Stimulated activated CD8-positive, alpha-beta memory T cell treated with anti-CD3 and anti-CD28 coated beads, Interleukin-15, amount 100 ng/mL, for 1 hour (primary cell): ENCODE results near the gene ANKRD13B.
A peak's percentile ranks its signal among the peaks of the same experiment; 100 is the strongest.

Experiments used
- DNase-seq: peaks from one replicate; pipeline ENCODE4 v3.0.0-alpha.2; 2020; ENCODE audit warnings: low read depth

ANKRD13B gene

DNA sequence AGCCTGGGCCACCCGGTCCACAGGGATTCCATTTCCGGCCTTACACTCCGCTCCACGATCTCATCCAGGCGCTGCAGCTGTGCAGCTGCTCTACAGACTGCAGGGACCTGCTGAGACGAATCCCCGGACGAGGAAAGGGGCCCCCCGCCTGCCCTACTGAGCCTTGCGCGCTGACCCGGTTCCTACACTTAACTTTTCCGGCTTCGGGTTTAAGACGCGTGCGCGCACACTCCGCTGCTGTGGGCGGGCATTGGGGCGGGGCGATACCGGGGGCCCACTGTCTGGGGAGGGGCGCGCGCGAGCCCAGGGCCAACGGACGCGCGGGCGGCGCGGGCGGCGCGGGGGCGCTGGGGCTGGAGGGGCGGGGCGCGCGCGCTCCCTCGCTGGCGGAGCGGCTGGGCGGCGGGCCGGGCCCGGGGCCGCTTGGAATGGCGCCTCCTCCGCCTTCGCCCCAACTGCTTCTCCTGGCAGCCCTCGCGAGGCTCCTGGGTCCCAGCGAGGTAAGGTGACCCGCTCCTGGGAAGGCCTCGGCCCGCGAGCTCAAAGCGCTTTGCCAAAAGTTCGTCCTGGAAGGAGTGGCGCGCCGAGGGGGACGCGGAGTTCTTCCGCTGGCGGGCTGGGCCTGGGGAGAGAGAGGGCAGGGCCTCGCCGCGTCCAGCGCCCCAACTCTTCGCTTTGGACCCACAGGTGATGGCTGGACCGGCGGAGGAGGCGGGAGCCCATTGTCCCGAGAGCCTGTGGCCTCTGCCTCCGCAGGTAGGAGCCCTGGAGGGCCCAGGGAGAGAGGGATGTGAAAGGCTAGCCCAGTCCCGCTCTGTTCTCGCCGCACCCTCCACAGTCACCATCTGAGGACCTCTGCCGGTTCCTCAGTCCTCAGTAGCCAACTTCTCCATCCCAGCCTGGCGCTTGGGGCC lies 24.3 kb upstream of the ANKRD13B start, which contains the start of gene TP53I13:
Gene TP53I13, plus strand, starts transcription at position 371 of the 914 bp plus-strand sequence. Its CDS starts 58 bp downstream, at position 429.
- DNase-seq: peak; percentile 87

DNA sequence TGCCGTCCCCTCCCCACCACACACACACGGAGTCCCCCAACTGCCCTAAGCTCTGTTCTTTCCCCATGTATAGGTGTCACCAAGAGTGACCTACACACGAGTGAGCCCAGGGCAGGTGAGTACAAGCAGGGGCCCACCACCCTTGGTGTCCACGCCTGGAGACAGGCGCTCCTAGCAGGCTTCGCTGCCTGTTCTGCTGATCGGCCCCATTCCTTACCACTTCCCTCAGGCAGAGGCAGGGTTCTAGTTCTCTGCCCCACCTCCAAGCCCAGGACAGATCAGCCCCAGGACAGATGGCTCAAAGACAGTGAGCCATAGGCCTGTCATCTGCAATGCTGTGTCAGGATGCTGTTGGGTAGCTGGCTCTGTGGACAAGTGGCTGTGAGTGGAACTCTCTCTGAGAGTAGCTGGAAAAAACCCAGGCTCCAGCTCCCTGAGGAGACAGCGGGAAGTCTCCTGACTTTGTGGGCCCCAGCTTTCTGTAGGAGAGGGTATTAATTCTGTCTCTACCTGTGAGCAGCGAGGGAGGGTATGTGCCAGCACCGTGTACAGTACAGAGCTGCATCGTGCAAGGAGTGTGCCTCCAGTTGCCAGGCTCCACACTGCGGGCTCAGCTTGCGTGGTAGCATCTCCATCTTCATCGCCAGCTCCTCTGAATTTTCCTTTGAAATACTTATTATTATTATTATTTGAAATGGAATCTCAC lies 23.5 kb upstream of the ANKRD13B start:
- DNase-seq: no peak

DNA sequence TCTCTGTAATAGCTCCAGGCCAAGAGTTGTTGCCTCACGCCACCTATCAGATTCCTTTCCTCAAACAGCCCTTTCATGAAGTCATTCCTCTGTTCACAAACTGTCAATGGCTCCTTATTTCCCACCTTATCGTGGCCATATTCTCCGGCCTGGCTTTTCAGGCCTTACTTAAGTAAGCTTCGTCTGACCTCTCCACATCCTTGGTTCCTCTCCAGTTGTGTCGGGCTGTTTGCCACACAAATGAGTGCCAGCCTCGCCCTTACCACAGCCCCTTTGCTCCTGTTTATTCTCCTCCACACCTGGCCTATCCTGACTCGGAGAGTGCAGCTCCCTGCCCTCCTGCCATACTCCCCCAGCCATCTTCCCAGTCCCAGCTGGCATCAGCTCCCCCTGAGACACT lies 22.4 kb upstream of the ANKRD13B start:
- no peak for DNase-seq

DNA sequence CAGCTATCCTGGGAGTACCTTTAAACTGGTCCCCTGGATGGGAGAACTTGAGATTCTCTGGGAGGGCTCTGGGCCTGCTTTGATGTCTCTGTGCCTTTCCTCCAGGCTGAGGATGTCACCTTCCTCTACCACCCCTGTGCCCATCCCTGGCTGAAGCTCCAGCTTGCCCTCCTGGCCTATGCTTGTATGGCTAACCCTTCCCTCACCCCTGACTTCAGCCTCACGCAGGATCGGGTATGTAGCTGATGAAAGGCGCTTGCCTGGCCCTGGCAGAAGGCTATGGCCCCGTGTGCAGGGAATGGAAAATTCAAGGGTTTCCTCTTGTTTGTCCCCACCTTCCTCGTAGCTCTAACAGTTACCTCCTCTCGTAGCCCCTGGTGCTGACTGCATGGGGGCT lies 21.4 kb upstream of the ANKRD13B start:
- DNase-seq: no peak

DNA sequence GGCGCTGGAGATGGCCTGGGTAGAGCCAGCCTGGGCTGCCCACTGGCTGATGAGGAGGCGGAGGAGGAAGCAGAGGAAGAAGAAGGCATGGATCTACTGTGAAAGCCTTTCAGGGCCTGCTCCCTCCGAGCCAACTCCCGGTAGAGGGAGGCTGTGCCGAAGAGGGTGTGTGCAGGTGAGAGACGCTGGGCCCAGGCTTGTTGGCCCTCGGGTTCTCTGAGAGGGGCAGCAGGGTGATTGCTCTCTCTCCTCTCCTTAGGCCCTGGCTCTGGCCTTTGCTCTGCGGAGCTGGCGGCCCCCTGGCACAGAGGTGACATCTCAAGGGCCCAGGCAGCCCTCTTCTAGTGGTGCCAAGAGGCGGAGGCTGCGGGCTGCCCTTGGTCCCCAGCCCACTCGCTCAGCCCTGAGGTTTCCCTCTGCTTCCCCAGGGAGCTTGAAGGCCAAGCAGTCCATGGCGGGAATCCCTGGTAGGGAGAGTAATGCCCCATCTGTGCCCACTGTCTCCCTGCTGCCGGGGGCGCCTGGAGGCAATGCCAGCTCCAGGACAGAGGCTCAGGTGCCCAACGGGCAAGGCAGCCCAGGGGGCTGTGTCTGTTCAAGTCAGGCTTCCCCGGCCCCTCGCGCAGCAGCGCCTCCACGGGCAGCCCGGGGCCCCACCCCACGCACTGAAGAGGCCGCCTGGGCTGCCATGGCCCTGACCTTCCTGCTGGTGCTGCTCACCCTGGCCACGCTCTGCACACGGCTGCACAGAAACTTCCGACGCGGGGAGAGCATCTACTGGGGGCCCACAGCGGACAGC lies 20.9 kb upstream of the ANKRD13B start:
- no peak for DNase-seq

DNA sequence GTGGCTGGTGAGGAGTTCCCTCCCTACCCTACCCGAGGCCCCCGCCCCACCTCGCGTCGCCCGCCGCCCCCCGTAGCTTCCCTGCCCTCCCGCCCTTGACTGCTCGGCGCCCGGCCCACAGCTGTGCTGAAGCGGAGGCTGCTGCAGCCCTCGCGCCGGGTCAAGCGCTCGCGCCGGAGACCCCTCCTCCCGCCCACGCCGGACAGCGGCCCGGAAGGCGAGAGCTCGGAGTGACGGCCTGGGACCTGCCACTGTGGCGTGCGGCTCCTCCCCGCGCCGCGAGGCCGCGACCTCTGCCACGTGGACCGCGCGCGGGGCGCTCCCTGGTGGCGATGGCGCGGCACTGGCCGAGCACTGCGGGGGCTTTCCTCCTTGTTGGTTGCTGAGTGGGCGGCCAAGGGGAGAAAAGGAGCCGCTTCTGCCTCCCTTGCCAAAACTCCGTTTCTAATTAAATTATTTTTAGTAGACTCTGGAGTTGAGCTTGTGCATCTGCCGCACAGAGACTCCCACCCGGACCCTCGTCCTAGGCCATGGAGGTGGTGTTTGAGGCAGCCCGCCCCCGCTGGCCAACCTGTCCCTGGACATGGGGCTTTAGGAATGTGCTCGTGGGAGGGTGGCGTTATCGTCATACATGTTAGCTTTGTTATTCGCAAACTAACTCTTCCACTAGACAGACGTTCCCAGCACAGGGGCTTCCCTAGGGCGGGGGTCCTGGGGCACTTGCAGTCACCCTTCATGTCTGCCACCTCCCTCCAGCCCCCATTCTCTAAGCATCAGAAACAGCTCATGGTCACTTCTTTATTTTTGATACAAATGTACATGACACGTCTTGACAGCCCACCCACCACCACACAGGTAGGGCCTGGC lies 20.0 kb upstream of the ANKRD13B start:
- peak; percentile 37 for DNase-seq

DNA sequence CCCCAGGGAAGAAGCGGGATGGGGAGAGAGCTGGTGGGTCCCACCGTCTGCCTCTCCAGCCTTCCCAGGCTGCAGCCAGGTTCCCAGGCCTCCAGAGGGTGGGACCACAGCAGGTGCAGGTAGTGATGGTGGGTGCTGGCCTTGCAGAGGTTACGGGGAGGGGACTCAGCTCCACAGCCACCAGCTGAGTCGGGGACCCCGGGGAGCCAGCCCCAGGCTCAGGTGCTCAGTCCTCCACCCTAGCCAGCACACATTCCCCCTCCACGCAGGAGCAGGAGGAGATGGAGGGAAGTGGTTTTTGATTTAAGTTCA lies 19.4 kb upstream of the ANKRD13B start:
- DNase-seq: no peak

DNA sequence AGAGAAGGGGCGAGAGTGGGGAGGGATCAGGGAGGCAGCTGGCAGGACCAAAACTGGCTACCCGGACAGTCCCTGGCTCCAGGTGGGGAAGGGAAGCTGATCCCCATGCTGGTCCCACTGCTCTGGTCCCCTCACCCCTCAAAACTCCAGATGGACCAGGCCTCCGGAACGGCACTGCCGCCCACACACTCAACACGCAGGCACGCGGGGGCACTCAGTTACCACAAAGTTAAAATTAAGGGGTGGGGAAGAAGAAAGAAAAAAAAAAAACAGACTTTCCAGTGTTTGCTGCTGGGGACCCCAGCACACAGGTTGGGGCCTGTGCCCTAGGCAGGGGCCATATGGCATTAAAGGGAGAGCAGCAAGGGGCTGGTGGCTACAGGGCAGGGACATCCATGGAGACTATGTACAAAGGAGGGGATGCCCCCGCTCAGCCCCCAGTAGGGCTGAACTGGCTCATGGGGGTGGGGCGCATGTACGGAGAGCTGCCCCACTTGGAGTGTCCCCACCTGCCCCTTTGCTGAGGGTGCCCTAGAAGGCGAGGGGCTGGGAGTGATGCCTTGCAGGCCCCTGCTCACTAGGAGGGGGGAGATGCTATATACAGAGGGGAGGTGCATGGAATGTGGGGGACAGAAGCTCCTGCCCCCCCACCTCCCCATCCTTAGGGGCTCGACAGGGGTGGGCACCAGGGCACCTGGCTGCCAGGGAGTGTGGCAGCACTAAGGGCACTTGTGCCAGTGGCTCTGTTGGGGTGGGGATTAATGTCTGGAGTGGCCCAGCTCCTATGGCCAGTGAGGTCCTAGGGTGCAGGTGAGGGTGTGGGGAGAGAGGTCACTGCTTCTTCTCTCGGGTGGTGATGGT lies 18.8 kb upstream of the ANKRD13B start:
- no peak for DNase-seq

DNA sequence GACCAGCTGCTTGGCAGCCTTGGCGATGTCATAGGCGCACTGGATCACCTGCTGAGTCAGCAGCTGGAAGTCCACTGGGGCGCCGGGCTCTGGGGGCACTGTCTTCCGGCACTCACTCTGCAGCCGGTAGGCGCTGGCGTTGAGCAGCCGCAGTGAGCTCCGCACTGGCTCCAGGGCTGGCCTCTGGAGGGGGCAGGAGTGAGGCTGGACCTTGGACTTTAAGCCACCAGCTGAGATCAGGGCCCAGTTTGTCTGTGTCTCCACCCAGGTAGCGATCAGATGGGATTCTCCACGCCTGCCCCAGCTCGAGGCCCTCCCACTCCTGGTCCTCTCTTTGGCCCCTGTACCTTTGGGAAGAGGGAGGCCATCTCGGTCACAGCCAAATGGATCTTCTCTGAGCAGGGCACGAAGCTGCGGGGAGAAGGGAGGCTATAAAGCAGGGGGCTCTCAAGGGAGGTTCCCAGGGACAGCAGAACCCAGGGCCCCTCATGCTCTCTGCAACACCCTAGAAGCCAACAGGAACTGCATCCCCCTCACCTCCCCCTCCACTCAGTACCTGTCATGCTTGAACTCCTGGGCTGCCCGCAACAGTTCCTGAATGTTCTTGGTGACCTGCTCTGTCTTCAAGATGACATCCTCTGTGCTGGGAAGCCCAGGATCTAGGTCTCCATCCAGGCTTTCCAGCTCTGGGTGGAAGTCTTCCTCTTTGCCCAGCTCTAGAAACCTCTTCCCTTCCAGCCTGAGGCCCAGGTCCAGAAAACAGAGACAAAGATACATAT lies 18.0 kb upstream of the ANKRD13B start:
- no peak for DNase-seq

DNA sequence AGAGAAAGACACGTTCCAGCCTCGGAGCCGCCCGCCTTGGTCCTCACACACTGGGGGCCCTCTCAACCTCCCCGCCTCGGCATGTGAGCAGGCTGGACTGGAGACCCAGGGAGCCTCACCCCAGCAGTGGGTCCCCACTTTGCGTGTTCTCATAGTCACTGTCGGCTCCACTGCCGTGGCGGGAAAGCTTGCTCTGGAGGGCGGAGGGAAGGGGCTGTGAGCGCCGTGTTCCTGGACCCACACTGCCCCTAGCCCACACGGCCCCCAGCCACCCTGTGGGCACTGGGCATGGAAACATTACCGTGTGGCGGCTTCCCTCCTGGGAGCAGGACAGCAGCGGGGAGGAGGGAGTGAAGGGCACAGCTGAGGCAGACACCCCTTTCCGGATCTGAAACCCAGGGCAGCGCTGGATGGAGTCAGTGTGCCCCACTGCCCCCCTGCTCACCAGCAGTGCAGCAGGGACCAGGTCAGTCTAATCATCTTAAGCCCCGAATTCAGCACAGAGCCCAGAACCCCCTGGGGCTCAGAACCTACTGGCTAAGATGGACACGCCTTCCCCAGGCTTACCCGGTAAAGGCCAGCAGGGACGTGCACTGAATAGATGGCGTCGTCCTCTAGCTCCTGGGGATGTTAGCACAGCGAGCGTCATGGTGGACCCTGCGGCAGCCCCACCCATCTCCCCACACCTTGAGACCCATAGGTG lies 17.3 kb upstream of the ANKRD13B start:
- DNase-seq: no peak

DNA sequence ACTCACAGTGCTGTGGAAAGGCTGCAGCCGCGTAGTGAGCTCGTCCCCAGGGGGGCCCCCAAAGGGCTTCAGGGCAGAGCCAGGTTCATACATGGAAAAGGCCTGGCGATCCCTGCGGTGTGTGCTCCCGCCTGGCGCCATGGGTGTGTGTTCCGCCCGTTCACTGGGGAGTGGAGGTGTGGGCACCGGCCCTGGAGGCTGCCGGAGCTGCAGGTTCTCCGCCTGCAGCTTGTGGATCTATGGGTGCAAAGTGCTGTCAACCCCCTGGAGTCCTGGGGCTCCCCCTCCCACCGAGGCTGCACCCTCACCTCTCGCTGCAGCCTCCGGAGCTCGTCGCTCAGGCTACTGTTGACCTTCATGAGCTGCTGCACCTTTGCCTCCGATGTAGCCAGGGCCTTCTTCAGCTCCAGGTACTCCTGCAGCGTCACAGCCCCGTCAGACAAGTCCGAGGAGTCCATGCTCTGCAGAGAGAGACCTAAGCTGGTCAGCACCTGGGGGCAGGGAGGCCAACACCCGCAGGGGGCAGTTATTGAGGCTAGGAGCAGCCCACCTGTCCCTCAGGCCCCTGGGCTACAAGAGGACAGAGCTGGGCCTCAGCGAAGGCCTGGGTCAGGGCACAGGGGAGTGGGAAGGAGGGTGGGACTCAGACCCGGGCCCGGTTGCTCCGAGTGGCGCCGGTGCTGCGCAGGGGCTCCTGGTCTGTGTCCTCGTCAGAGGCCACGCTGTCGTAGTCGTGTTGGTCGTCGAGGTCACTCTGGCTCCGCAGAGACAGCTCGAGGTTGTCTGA lies 16.5 kb upstream of the ANKRD13B start:
- no peak for DNase-seq

DNA sequence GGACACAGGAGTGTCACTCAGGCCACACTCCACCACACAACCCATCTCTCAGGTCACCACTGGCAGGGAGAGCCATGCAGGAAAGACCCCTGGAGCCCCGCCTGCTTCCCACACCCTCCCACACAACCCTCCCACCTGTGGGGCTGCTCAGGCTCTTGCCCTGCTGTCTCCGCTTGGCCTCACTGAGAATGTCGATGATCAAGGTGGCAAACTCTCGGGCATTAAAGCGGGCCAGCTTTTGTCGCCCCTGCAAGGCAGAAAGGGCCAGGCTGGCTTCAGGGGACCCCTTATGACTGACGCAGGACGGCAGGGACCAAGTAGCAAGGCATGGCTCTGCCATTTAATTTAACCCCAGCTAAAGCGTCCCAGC lies 15.9 kb upstream of the ANKRD13B start:
- no peak for DNase-seq

DNA sequence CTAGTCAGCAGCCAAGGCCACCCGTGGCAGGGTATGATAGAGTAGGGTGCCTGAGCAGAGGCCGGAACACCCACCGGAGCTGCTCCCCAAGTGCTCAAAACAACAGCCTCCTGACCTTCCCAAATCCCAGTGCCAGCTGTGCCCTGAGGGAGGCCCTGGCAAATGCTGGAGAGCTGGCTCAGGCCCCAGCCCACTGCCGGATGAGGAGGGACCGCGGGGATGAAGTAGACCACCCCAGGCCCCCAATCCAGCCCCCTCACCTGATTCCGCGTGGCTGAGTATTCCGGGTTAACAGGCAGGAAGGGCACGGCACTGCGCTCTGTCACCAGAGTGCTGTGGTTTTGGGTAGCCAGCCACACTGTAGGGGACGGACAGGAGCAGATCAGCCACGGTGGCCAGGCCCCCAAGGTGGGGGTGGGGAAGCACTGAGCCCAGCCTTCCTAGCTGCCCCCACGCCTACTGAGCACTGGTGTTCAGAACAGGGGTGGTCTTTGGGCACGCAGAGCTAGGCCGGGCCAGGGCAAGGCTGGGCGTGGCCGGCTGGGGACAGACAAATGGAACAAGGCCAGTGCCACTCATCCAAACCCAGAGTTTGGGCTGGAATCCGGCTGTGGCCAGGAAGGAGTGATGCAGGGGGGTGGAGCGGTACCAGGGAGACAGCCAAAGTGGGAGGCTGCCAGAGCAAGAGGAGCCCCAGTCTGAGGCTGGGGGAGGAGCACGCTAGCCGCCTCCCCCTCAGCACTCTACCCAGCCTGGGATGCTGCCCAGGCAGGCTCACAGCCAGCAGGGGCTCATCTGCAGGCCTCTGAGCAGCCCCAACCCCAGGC lies 15.3 kb upstream of the ANKRD13B start:
- no peak for DNase-seq

DNA sequence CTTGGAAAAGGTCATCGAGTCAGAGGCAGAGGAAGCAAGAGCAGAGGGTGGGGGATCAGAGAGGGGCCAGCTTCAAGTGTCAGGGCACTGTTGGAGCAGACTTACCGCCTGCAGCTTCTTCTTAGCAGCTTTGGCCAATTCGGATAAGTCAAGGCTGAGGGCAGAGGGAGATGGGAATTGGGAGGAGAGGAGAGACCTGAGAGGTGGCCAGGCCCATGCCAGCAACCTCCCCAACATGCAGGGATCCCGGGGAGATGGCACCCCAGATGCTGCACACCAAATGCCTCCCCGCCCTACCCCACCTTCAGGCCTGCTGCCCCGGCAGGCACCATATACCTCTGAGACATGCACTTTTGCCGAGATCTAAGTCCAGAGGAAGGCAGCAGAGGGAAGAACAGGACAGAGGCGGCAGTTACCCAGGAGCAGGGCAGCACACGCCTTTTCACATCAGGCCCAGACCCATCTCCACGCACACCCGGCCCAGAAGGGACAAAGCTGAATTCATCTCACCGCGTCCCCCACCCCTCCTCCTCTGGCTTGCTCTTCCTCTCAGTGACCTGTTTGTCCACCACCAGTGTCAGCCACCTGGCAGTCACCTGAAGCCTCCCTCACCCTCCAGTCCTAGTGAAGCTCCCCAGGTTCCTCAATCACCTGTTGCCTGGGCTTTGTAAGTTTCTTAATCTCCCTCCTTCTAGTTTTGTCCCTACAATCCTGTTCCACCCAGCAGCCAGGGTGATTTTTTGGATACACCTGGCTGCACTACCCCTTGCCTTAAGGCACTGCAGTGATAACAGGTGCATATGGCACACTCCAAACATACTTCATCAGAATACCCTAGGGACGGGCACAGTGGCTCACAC lies 14.1 kb upstream of the ANKRD13B start:
- DNase-seq: no peak

DNA sequence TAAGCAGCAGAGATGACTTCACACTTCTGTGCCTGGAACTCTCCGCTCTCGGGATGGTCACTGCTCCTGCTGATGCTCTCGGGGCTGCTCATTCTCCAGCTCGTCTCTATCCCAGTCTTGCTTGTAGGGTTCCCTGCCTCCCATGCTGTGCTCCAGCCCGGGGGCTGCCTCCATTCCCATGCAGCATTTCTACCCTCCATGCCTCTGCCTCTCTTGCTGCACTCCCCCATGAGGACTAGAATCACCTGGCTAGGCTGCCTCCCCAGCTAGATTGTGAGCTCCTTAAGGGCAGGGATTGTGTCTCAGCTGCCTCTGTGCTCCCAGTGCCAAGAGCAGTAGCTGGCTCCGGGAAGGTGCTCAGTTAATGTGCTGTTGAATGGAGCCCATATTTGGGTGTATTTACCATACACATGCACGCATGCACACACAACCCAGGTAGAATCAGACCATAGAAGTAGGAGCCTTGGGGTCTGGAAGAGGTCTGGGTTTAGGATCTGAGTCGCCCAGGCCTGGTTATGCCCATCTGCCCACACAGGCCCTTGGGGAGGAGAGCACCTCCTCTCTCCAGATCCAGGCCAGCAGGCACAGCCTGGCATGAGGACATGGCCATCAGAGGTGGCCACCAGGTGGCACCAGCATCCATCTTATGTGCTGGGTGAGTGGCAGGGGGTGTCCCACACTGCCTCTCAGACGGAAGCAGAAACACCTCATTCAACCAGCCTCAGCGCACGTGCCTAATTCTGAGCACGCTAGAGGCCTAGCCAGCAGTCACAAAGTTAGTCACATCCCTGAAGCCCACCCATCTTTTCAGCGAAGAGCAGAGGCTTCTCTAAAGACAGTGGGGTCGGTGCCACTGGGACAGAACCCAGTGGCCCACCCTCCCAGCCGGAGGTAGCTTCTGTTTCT lies 12.8 kb upstream of the ANKRD13B start:
- peak; percentile 85 for DNase-seq
